WTC11 (cell line): ENCODE measurements around the gene LRRFIP1.

Experiments
- AFF4 ChIP-seq: sonication (generic); formaldehyde crosslinking; IDR thresholded peaks from 2 replicates; pipeline ENCODE4 v1.8.1; 2023; ENCODE audit warnings: mild to moderate bottlenecking, missing genetic modification reagents, borderline replicate concordance
- ATF2 ChIP-seq: sonication (generic); formaldehyde crosslinking; IDR thresholded peaks from 2 replicates; pipeline ENCODE4 v1.8.1; 2022; ENCODE audit warnings: low read depth, missing genetic modification reagents, borderline replicate concordance
- CBFB ChIP-seq: sonication (generic); formaldehyde crosslinking; IDR thresholded peaks from 2 replicates; pipeline ENCODE4 v1.8.1; 2022; ENCODE audit warnings: mild to moderate bottlenecking, low read depth, missing genetic modification reagents
- CREB1 ChIP-seq: sonication (generic); formaldehyde crosslinking; IDR thresholded peaks from 2 replicates; pipeline ENCODE4 v1.8.0; 2023; ENCODE audit warnings: mild to moderate bottlenecking, missing genetic modification reagents
- CTCF ChIP-seq: fragments of 200-600 bp; IDR thresholded peaks from 2 replicates; pipeline ENCODE4 v1.8.0; 2022; ENCODE audit warnings: antibody characterized with exemption
- ESRRA ChIP-seq: sonication (generic); formaldehyde crosslinking; IDR thresholded peaks from 2 replicates; pipeline ENCODE4 v1.8.1; 2022; ENCODE audit warnings: mild to moderate bottlenecking, missing genetic modification reagents, borderline replicate concordance
- FOXK1 ChIP-seq: sonication (generic); formaldehyde crosslinking; IDR thresholded peaks from 2 replicates; pipeline ENCODE4 v1.8.0; 2022; ENCODE audit warnings: mild to moderate bottlenecking, moderate library complexity, missing genetic modification reagents
- FOXP4 ChIP-seq: sonication (generic); formaldehyde crosslinking; IDR thresholded peaks from 2 replicates; pipeline ENCODE4 v1.8.0; 2022; ENCODE audit warnings: mild to moderate bottlenecking, missing genetic modification reagents
- MAX ChIP-seq: sonication (generic); formaldehyde crosslinking; IDR thresholded peaks from 2 replicates; pipeline ENCODE4 v1.8.0; 2022; ENCODE audit warnings: mild to moderate bottlenecking, missing genetic modification reagents
- NR3C1 ChIP-seq: sonication (generic); formaldehyde crosslinking; conservative IDR thresholded peaks from 2 replicates; pipeline ENCODE4 v1.8.1; 2023; ENCODE audit warnings: low read depth, mild to moderate bottlenecking, missing genetic modification reagents
- TCF7 ChIP-seq: sonication (generic); formaldehyde crosslinking; IDR thresholded peaks from 2 replicates; pipeline ENCODE4 v1.8.0; 2022; ENCODE audit warnings: mild to moderate bottlenecking, low read depth, missing genetic modification reagents, moderate library complexity
- ZBTB21 ChIP-seq: sonication (generic); formaldehyde crosslinking; IDR thresholded peaks from 2 replicates; pipeline ENCODE4 v1.8.1; 2023; ENCODE audit warnings: mild to moderate bottlenecking, missing genetic modification reagents, borderline replicate concordance
- ZNF263 ChIP-seq: sonication (generic); formaldehyde crosslinking; IDR thresholded peaks from 2 replicates; pipeline ENCODE4 v1.8.1; 2022; ENCODE audit warnings: low read depth, mild to moderate bottlenecking, moderate library complexity, missing genetic modification reagents

- TF ChIP-seq FOXP4 (CRISPR knock-in tag) = no peak
- TF ChIP-seq CTCF = no peak
- no peak for TF ChIP-seq FOXK1 (CRISPR knock-in tag)
- TF ChIP-seq ESRRA (CRISPR knock-in tag) = no peak
- TF ChIP-seq NR3C1 (CRISPR knock-in tag) = no peak
- no peak for TF ChIP-seq ZNF263 (CRISPR knock-in tag)
- TF ChIP-seq CBFB (CRISPR knock-in tag) = no peak
- TF ChIP-seq AFF4 (CRISPR knock-in tag) = no peak
- TF ChIP-seq MAX (CRISPR knock-in tag) = no peak; the same call in 1 of the 2 replicates
- TF ChIP-seq ATF2 (CRISPR knock-in tag) = no peak
- TF ChIP-seq CREB1 (CRISPR knock-in tag) = no peak
- TF ChIP-seq TCF7 (CRISPR knock-in tag) = no peak
- no peak for TF ChIP-seq ZBTB21
Observed at GRCh38 chr2:237626813-237627440, 460 bp upstream of the LRRFIP1 start.
